Activated gamma-delta T cell (primary cell): ENCODE results near the gene DUSP8.

Experiments used
- DNase-seq: peaks from one replicate; lab custom pipeline; 2025; lab: John Stamatoyannopoulos, UW

DUSP8 gene

DNA sequence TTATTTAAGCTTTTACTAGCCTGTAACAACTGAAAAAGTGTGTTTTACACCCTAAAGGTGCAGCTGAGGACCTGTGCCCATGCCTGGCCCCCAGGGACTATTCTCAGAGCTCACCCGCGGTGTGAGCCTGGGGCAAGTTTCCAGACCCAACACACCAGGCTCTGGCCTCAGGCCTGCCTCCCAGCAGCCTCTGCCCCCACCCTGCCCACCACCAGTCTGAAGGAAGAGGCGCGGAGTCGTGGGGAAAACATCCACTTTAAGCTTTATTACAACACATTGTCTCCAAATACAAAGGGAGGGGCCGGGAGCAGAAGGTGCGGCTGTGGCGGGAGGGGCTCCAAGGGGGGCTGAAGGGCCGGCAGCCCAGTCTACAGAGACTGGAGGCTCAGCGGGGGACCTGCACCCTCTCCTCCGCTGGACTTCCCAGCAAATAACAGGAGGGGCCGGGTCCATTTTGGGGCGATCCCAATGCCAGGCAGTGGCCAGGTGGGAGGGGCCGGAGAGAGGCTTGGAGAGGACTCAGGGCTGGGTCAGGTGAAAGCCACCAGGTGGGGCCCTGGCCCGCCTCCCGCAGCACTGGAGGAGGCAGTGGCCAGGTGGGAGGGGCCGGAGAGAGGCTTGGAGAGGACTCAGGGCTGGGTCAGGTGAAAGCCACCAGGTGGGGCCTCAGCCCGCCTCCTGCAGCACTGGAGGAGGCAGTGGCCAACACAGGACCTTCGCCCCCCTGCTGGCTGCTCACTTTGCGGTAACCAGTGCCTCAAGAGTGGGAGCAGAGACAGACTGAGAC lies 18.1 kb downstream of the DUSP8 start:
- no peak for DNase-seq

DNA sequence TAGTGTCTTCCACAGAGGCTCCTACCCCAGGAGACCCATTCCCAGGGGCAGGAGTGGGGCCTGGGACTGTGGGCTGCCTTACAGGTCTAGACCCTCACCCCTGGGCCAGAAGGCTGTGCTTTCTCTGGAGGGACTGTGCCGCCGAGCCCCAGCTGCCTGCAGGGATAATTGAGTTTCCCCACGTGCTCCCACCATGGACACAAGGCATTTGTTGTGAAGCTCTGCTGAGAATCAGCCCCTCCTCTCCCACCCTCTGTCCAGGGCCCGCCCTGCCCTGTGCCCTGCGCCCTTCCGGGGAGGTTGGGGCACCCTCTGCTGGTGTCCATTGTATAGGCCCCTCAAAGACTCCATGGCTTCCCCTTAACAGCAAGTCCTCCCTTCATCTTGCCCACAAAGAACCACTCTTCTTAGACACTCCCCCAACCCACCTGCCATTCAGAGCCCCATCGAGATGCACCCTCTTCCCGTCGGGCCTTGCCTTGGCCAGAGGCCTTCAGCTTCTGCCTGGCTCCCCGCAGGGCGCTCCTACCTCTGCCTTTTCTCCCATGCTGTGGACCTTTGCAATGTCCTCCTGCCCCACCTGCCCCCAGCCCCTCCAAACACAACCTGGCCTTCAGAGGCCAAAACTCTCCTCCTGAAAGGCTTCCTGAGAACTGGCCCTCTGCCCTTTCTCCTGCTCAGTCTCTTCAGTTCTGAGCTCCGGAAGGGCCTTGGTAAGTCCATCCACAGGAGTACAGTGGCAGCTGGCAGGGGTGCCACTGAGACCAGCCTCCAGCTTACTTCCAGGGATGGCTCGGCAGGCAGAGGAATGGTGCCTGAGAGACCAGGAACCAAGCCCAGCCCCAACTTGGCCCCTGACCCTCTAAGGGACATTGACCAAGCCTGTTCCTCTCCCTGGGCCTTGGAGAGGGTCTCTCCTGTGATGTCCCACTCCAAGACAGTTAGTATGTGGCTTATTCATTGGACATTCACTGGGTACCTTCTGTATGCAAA lies 22.4 kb downstream of the DUSP8 start:
- DNase-seq: no peak

DNA sequence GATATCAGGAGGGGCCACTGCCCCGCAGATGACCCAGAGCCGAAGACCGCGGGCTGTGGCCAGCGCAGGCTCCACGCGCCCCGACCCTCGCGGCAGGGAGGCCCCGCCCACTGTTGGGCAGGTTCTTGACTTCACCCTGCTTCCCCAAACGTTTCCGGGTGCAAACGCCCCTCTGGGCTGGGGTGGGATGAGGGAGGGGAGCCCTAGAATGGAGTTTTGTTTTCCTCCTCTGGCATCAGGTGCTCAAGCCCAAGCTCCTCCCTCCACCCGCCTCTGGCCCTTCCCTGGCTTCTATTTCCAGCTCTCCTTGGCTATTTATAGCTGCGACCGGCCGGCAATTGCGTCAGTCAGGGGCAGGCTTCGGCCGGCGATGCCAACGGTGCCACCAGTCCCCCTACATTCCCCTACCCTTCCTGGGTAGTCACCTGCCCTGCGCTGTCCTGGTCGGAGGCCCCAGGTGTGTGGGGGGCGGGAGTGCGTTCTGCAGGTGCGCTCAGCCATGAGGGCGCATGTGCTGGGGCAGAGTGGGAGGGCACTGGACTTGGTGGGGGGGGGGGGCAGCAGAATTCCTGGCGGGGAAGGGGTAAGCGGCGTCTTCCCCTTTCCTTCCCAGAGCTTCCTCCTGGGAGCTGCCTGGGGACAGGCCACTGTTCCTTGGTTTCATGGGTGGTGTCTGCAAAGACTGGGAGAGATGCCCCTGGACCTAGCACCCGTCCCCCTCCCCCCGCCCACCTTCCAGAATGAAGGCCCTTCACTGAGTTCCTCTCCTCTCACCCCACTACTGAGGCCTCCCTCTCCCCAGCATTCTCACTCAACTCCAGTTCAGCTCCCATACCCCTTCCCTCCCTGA lies 23.6 kb downstream of the DUSP8 start:
- DNase-seq: no peak

- no peak for DNase-seq
Measured at GRCh38 chr11:1547467-1548098, 24.5 kb downstream of the DUSP8 start.

DNA sequence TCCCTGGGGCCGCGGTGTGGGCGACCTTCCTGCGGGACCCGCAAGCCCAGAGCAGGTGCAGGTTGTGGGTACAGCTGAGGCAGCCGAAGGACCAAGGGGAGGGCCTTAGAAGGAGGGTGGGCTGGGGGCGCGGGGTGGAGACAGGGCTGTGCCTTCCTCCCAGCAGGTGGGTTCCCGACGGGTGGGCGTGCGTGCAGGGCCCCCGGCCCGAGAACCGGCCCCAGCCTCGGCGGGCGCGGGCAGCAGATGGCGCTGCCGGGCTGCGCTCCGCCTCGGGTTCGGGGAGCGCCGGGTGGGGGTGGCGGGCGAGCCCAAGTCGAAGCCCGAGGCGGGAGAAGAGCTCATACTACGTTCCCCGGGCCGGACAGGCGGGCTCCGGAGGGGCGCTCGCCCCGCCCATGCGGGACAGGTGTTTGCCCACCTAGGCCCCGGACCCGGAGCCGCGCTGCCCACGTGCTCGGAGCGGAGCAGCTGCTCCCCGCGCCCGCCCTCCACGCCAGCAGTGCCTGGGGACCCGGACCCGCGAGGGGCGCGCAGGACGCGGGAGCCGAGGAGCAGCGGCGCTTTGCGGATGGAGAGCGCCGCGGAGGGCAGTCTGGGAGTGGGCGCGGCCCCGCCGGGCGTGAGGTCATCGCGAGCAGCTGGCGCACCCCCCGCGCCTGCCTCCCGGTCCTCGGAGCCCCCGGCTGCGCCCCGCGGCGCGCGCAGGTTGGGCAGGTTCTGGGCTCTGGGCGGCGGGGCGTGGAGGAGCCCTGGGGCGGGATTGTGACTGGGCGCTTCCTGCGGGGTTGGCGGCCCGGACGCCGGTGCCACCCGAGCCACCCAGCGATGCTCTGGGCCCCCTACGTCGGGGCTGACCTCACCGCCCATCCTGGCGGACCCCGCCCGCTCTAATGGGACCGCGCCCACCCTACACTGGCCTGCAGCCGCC lies 25.3 kb downstream of the DUSP8 start:
- DNase-seq: peak; percentile 38

GRCh38 chr11:1546077-1546535 lies 26.0 kb downstream of the DUSP8 start:
- DNase-seq: no peak

- no peak for DNase-seq
Measured at GRCh38 chr11:1545432-1545831, 26.6 kb downstream of the DUSP8 start.

GRCh38 chr11:1544536-1544935 lies 27.5 kb downstream of the DUSP8 start:
- no peak for DNase-seq

GRCh38 chr11:1543606-1544263 lies 28.3 kb downstream of the DUSP8 start:
- no peak for DNase-seq

DNA sequence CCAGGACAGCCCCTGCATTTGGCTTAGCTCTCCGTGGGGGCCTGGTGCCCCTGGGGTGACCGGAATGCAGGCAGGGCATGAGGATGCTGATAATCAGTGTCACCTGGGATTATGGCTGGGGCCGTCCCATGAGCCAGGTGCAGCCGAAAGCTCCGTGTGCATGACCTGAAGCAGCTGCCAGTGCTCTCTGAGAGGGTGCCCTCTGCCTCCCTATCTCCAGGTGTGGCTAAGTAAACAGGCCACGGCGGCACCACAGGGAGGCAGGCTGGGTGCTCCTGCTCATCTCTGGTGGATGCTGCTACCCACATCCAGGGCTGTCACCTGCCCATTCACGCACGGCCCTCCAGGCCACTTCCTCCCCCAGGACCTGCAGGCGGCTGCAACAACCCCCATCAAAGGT lies 29.8 kb downstream of the DUSP8 start:
- no peak for DNase-seq

DNA sequence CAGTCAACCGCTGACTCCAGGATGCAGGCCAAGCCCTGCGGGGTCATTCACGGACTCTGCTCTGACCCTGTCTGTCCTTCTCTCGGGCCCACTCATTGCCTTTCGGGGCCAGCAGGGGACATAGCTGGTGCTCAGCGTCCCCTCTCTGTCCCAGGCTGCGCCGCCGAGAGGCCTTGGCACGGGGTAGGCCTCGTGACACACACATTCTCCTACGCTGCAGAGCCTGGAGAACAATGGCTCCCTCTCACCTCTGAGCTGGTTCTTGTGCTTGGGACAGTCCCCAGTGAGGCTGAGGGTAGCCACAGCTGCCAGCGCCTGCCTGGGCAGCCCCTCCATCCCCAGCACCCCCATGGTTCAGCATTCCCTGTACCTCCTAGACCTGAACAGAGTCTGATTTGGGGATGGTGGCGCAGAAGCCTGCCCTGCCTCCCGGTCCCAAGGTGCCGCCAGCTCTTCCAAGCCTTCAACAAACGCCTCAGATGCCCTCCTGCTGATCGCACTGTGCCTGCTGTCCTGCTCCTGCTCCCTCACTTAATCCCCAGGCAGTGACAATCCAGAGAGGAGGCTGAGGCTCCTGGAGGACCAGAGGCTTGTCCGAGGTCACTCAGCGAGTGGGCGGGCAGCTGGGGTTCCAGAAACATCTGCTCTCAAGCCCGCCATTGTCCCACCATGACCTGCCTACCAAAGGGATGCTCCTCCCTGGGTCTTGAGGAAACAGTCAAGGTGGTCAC lies 30.4 kb downstream of the DUSP8 start:
- no peak for DNase-seq

GRCh38 chr11:1540074-1540473 lies 32.0 kb downstream of the DUSP8 start:
- DNase-seq: no peak

DNA sequence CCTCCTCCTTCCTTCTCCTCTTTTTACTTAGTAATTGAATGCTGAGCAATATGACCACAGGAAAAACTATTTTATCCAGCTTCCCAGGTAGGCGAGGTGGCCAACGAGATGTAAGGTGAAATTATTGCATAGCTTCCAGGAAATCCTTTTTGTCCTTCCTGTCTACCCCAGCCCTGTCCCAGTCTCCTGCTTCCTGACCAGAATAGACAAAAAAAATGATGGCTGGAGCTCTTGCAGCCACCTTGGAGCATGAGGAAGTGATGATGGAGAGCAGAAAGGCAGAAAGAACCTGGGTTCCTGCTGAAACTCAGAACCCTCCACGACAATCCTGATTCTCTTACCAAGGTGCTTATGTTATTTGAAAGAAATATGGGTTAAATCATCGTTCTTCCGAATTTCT lies 33.9 kb downstream of the DUSP8 start:
- DNase-seq: no peak

DNA sequence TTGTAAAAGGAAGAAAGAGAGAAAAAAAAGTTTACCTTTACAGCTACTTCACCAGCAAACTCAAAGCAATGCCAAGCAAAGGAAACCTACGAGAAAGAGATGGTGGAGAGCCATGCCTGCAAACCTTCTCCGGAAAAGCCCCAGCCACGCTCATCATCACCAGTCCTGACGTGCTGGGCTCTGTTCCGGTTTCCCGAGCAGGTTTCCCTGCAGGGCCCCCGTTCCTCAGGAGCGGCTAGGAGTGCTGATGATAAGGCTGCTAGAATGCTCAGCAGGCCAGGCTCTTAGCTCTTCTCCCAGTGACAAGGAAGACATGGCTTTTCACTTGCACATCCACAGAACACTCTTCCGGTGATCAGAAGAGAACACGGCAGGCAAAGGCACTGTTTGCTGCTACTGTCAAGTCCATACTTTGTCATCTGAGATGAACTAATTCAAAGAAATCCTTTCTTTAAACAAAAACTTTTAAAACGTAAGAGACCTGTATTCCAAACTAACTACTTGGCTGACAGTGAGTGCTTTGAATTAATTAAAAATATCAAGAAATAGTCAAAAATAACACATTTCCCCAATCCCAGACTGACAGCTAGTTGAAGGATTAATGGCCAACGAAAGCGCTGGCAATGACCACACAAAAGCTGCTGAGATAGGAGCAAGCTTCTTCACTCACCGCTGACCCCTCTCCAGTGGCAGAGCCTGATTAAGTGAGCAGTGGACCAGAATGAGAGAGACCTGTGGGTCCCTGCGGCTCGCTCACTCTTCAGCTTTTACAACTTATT lies 35.8 kb downstream of the DUSP8 start:
- DNase-seq: no peak

GRCh38 chr11:1534682-1535081 lies 37.4 kb downstream of the DUSP8 start:
- no peak for DNase-seq

DNA sequence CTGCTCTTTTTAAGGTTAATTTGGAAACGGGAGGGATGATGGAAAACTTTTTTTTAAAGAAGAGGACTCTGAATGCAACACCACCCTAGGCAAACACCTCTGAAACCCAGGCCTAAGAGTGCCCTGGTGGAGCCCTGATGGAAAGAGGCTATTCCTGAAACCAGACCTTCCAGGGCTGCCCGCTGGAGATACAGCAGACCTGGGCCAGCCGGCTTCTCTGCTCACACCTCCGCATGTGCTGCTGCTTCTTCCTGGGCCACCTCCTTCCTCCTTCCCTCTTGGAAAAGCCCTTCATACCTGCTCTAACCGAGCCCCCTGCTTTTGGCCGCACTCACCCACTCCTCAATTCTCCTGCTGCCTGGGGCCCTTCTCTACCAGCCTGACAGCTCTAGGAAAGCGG lies 37.9 kb downstream of the DUSP8 start:
- DNase-seq: no peak

- DNase-seq: no peak
Measured at GRCh38 chr11:1533342-1533725, 38.7 kb downstream of the DUSP8 start.

- DNase-seq: no peak
Measured at GRCh38 chr11:1532606-1533341, 39.3 kb downstream of the DUSP8 start.
